HUES64 (cell line): ENCODE measurements around the gene CXorf66.
A peak's percentile ranks its signal among the peaks of the same experiment; 100 is the strongest.

ENCODE experiments used
- H3K27ac ChIP-seq: 2 replicates; pipeline ENCODE4 v1.7.0; 2013; ENCODE audit warnings: low read depth, low read length, inconsistent platforms
- H3K27me3 ChIP-seq: 2 replicates; pipeline ENCODE4 v1.6.1; 2013; ENCODE audit warnings: mild to moderate bottlenecking, low read length; ENCODE audit not compliant: insufficient read depth
- H3K36me3 ChIP-seq: 2 replicates; pipeline ENCODE4 v1.6.1; 2013; ENCODE audit warnings: mild to moderate bottlenecking, low read length; ENCODE audit not compliant: insufficient read depth
- H3K4me1 ChIP-seq: 2 replicates; pipeline ENCODE4 v1.6.1; 2013; ENCODE audit warnings: mild to moderate bottlenecking, low read length, moderate library complexity; ENCODE audit not compliant: insufficient read depth
- H3K4me3 ChIP-seq: 2 replicates; pipeline ENCODE4 v1.5.1; 2013; ENCODE audit warnings: mild to moderate bottlenecking, low read length, moderate library complexity
- H3K9ac ChIP-seq: 2 replicates; pipeline ENCODE4 v1.6.1; 2013; ENCODE audit warnings: mild to moderate bottlenecking, low read depth, low read length
- H3K9me3 ChIP-seq: 2 replicates; pipeline ENCODE4 v1.6.1; 2013; ENCODE audit warnings: low read depth, low read length; ENCODE audit not compliant: insufficient read depth
- WGBS: fragments of 150-250, 120-280 bp; methylation state at CpG from one replicate; pipeline ENCODE4 v1.1.7; 2013; ENCODE audit warnings: missing lambda C conversion rate; 5-methylcytosine and 5-hydroxymethylcytosine counted together

The CXorf66 gene

DNA sequence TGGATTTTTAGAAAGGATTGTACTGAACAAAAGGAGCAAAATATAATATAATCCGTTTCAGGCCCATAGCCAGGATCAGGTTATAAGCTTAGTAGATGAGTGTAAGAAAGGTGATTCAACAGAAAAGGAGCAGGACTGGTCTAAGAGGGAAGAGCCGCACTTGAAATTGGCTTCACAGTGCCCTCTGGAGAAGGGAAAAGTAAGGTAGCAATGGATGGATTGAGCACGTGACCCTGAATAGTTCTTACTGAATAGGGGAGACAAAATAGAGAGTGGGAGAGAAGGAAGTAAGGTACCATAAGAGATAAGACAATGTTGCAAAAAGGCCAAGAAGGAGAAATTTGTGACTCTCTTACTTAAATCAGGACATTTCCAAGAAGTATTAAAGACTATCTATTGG lies 15.6 kb downstream of the CXorf66 start:
- no peak overlapping the region for H3K4me3 ChIP-seq

DNA sequence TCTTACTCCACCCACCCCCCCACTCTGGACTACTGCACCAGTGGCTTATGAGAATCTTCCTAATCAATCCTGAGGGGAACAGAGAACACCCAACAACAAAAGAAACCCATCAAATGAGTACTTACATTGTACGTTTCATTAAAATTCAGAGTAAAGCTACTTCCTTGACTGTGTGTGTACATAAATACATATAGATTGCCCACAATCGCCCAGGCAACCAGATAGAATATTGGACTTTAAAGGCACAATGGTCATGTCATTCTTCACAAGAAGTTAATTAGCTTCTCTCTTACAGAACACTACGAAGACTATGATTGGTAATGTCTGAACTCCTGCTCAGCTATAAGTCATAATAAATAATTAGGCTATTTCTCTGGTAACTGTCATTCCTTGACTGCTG lies 20.2 kb downstream of the CXorf66 start:
- no peaks in the 10 kb centered on the region for H3K4me1 ChIP-seq
- no peak overlapping the region for H3K27ac ChIP-seq
- 100% methylated on average over 1 of the region's 3 CpGs for WGBS
- H3K9ac ChIP-seq, result no peak overlapping the region
- H3K27me3 ChIP-seq, result no peaks in the 10 kb centered on the region
- H3K36me3 ChIP-seq, result no peaks in the 10 kb centered on the region
- H3K4me3 ChIP-seq, result no peak overlapping the region
- H3K9me3 ChIP-seq, result no peaks in the 10 kb centered on the region

More for the DNA sequence above, 15.6 kb downstream of the CXorf66 start:
- WGBS, result 42% methylated on average over 3 of the region's 3 CpGs
- Histone ChIP-seq H3K9ac (no peak overlapping the region), H3K27me3 (no peaks in the 10 kb centered on the region), H3K27ac (no peak overlapping the region), H3K4me1 (no peaks in the 10 kb centered on the region), H3K9me3 (no peaks in the 10 kb centered on the region), H3K36me3 (no peaks in the 10 kb centered on the region)

DNA sequence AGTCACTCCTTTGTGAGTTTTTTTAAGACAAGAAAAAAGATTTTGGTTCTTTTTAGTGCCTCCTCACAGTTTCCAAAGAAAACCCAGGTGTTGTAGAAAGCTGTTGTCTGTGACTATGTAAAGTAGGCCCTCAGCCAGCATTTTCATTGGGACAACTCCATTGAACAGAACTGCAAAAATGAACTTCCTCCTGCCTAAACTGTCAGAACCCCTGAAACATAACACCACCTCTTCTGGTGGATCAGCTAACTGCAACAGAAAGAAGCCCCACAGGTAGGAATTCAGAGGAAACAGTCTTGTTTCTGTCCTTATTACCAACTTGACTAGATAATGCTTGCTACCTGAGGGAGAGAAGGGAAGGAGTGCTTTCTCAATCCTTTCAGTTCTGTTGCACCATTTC lies 29.1 kb downstream of the CXorf66 start:
- Histone ChIP-seq H3K9me3 (no peaks in the 10 kb centered on the region), H3K4me3 (peak overlapping the region; percentile 26; the same call in 1 of the 2 replicates), H3K9ac (no peak overlapping the region)

DNA sequence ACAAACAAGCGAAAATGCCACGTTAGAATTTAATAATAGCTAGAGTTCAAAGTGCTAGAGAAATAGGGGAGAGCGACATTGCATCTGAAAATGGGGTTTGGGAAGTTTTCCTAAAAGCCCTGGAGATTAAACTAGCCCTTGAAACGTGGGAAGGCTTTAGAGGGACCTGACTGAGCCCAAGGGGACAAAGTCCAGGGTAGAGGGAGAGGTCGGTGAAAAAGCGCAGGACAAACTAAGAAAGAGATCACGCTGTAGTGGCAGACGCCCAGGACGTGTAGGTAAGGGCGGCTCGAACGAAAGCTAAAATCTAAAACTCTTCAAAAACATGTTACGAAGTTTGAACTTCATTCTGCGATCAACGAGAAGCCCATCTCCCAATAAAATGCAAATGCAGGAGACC lies 31.4 kb downstream of the CXorf66 start:
- H3K9ac ChIP-seq, result peak overlapping the region; percentile 87
- no peaks in the 10 kb centered on the region for H3K9me3 ChIP-seq
- H3K27ac ChIP-seq, result peak overlapping the region; percentile 88; the same call in 1 of the 2 replicates
- H3K36me3 ChIP-seq, result no peaks in the 10 kb centered on the region
- peak overlapping the region; percentile 78 for H3K4me3 ChIP-seq
- H3K27me3 ChIP-seq, result peaks cover 6% of the 10 kb centered on the region
- peaks cover 25% of the 10 kb centered on the region for H3K4me1 ChIP-seq
- WGBS, result 76% methylated on average over 15 of the region's 15 CpGs

More for the DNA sequence above, 29.1 kb downstream of the CXorf66 start:
- peaks cover 20% of the 10 kb centered on the region for H3K4me1 ChIP-seq
- no peak overlapping the region; the same call in 1 of the 2 replicates for H3K27ac ChIP-seq
- no peaks in the 10 kb centered on the region for H3K36me3 ChIP-seq
- H3K27me3 ChIP-seq, result no peaks in the 10 kb centered on the region; the same call in 1 of the 2 replicates

DNA sequence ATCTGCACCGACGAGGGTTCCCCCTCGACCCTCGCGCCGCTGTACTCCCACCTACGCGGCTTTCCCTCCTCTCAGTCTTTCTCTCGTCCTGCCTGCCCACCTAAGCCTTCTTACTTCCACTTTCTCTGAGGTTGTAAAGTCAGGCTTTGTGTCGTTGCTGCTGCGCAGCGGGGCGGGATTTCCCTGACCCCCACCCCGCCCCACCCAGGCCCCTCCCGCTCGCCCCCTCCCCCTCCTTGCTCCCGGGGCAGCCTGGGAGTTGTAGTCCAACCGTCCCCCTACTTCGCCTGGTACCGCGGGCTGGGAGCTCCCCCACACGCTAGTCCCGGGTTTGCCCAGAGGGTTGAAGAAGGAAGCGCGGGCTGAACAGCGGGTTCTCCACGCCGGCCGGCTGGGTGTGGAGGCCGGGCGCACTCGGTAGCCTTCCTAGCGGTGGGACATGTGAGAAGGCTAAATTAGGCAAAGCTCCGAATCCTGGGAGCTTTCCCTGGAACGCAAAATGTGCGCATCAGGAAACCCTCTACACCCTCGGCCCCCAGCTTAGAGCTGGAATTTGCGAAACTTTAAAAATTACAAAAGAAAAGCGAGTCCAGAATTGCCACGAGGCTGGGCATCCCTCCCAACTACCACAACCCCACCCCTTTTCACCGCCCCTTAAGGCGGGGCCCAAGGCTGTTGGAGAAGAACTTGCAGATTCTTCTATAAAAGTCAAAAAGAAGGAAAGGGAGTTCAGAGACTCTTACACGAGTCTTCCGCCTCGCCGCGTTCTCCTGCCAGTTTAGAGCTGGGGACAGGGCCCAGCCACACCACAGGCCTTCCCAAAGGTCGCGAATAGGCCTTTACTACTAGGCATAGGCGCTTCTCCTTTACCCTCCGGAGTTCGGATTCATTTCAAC lies 32.2 kb downstream of the CXorf66 start, which contains the start of gene ATP11C:
ATP11C (minus strand) TSS at position 153 of the 896 bp plus-strand sequence. CDS start 1,011 bp downstream, outside the sequence.
- 4% methylated on average over 42 of the region's 52 CpGs for WGBS
- Histone ChIP-seq H3K4me3 (peak within 1 kb of the TSS; percentile 78), H3K9me3 (no peaks in the 10 kb centered on the region), H3K9ac (peak within 1 kb of the TSS; percentile 87), H3K36me3 (no peaks in the 10 kb centered on the region), H3K27ac (peak within 1 kb of the TSS; percentile 88), H3K27me3 (peaks cover 6% of the 10 kb centered on the region), H3K4me1 (peaks cover 25% of the 10 kb centered on the region)

DNA sequence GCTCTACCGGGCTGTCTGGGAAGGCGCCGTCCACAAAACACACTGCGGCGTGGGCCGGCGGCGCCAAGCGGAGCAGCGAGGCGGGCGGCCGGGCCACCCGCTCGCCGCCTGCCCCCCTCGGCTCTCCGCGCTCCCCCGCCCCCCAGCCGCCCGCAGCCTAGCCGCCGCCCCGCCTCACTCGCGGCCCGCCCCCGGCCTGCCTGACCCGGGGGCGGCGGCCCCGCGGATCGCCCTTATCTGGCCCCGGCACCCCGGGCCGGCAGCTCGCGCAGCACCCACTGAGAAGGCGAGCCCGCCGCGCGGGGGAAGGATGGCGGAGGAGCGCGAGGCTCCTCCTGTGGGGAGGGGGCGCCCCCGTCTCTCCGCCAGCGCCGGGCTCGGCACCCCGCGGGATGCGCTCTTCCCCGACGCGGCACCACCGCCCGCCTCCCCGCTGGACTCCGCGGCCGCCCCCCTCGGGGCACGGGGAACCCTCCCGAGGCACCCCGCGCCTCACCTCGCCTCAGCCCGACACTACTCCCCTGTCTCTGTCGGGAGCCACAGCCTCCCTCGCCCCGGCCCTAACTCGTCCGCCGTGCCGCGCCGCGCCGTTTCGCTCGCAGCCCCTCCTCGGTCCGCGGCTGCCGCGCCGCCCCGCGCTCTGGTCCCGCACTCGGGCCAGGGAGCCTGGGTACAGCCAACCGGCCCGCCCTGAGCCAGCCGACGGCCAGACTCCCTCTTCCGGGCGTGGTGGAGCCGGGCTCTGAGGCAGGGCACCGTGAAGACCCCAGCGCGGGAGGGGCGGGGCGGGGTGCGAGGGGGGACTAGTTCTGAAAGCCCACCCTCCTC lies 33.0 kb downstream of the CXorf66 start:
- WGBS, result under 1% methylated on average over 104 of the region's 109 CpGs

DNA sequence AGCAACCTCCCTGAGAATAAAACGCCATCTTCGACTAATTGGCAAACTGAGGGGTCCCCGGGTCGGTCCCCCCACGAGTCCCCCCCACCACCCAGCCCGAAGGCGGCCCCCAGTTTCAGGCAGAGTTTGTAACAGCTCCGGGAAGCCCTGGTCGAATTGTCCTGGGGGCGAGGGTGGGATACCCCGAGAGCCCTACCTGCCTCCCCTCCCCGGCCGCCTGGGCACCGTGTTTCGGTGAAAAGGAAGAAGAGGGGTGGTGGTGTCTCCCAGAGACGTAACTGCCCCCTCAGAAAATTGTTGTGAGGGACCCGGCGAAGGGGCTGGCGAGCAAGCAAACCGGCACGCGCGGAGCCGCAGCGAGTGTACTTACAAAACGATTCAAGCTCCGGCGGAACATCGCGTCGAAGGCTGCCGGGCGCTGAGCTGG lies 33.7 kb downstream of the CXorf66 start:
- no peaks in the 10 kb centered on the region for H3K36me3 ChIP-seq
- H3K9ac ChIP-seq, result peak overlapping the region; percentile 74
- H3K27ac ChIP-seq, result no peak overlapping the region
- peaks cover 6% of the 10 kb centered on the region for H3K27me3 ChIP-seq
- H3K4me1 ChIP-seq, result peaks cover 23% of the 10 kb centered on the region
- no peaks in the 10 kb centered on the region for H3K9me3 ChIP-seq
- H3K4me3 ChIP-seq, result peak overlapping the region; percentile 78
- WGBS, result under 1% methylated on average over 30 of the region's 33 CpGs

More for the DNA sequence above, 33.0 kb downstream of the CXorf66 start:
- peak overlapping the region; percentile 76 for H3K9ac ChIP-seq
- H3K36me3 ChIP-seq, result no peaks in the 10 kb centered on the region
- peaks cover 24% of the 10 kb centered on the region for H3K4me1 ChIP-seq
- no peaks in the 10 kb centered on the region for H3K9me3 ChIP-seq
- H3K27ac ChIP-seq, result peak overlapping the region; percentile 77; the same call in 1 of the 2 replicates
- peaks cover 6% of the 10 kb centered on the region for H3K27me3 ChIP-seq
- peak overlapping the region; percentile 78 for H3K4me3 ChIP-seq

DNA sequence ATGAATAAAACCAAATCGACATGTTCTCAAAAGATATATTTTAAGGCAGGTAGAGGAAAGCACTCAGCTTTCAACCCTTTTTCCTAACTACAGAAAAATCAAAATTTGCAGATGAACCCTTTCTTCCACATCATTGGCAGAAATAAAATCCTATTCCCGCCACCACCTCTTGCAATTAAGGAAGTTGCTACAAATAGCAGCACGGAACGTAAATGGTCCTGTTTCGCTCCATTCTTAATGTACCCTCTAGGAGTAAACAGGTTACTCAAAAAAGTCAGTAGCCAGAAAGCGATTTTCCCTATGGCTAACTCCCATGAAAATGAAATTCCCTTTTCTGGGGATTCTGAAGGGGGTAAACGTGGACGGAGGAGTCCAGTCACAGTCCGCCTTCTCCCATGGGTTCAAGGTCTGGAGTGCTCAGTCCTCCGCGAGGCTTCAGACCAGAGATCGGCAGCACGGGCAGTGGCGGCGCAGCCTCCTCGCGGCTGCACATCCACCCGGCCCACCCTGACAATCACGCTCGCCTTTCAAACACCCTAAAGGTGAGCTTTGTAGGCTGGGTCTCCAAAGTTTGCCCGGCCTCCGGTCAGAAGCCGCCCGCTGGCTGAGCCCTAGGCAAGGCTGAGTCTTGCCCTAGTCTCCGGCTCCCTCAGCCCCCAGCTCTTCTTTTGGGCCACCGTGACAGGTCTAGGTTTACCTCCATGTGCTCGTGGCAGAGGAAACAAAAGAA lies 34.2 kb downstream of the CXorf66 start:
- H3K4me1 ChIP-seq, result peaks cover 18% of the 10 kb centered on the region
- no peaks in the 10 kb centered on the region for H3K9me3 ChIP-seq
- no peak overlapping the region for H3K27ac ChIP-seq
- H3K9ac ChIP-seq, result peak overlapping the region; percentile 74
- peaks cover 6% of the 10 kb centered on the region for H3K27me3 ChIP-seq
- H3K4me3 ChIP-seq, result peak overlapping the region; percentile 78
- H3K36me3 ChIP-seq, result no peaks in the 10 kb centered on the region
- WGBS, result 3% methylated on average over 27 of the region's 27 CpGs

DNA sequence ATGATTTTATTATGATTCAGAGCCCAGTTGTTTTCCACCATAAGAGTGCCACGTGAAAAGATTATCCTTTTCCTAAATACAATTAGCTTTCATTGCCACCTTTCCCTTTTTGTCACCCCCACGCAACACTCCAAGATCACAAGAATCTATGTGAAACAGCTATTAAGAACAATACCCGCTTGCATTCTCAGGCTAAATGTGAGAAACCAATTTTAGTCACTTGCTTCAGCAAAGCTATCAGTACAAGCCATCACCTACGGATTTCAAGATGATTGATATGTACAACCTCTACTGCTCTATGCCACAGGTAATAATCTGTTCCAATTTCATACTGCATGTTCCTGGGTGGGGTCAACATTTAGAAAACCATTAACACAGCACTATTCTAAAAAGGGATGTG lies 34.9 kb downstream of the CXorf66 start:
- peaks cover 17% of the 10 kb centered on the region for H3K4me1 ChIP-seq
- H3K9ac ChIP-seq, result no peak overlapping the region
- WGBS, result 41% methylated on average over 4 of the region's 4 CpGs
- no peaks in the 10 kb centered on the region for H3K9me3 ChIP-seq
- H3K4me3 ChIP-seq, result peak overlapping the region; percentile 78
- peaks cover 6% of the 10 kb centered on the region for H3K27me3 ChIP-seq
- no peaks in the 10 kb centered on the region for H3K36me3 ChIP-seq
- no peak overlapping the region for H3K27ac ChIP-seq

DNA sequence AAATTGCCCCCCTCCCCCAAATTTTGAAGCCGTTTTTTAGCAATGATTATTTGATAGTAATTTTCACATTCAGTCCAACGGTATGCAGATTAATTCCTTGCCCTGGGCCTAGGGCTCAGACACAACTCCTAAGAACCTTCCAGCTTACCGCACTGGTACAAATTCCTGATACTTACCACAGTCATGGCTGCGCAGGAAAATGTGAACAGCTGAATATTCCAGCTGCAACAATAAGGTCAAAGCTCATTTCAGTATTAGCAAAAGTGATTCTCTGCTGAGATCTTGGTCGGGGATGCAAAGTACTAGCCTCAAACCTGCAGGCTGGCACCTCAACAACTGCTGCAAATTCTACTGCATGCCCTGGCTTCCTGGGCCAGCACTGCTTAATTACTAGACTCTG lies 35.4 kb downstream of the CXorf66 start:
- WGBS, result 72% methylated on average over 4 of the region's 5 CpGs

More for the DNA sequence above, 35.4 kb downstream of the CXorf66 start:
- no peaks in the 10 kb centered on the region for H3K36me3 ChIP-seq
- no peaks in the 10 kb centered on the region for H3K9me3 ChIP-seq
- no peak overlapping the region for H3K27ac ChIP-seq
- H3K4me3 ChIP-seq, result peak overlapping the region; percentile 78; the same call in 1 of the 2 replicates
- peaks cover 6% of the 10 kb centered on the region for H3K27me3 ChIP-seq
- peaks cover 17% of the 10 kb centered on the region for H3K4me1 ChIP-seq
- H3K9ac ChIP-seq, result no peak overlapping the region
